ENCODE data around the gene FRMD7. TPM values are rescaled to one million over a fixed set of nuclear protein-coding genes. Genes with fewer than 3 reads are reported as not detected.
"Not testable (repeated sequence)": the region's sequence is repeated elsewhere in the genome, so short reads cannot be mapped to it uniquely, and the experiment has no call there.

The FRMD7 gene
- total RNA-seq, 4 donors from 2014 or later: not detected

- intact Hi-C loops (cut with DNase I; ENCODE audit: low total_unique reads) (no loop called here), in situ Hi-C loops (cut with MboI; ENCODE audit: low sequenced_read_pairs in 4 of 4) (no loop called here)
- H3K9me3 ChIP-seq: no peaks in the 10 kb centered on the region
- H3K4me3 ChIP-seq: no peak overlapping the region
- no peak for ATAC-seq
- H3K36me3 ChIP-seq: no peaks in the 10 kb centered on the region
- no peak for DNase-seq
- peaks cover 0 to 4% (median 0%) of the 10 kb centered on the region in 3 donors for H3K27me3 ChIP-seq
- H3K4me1 ChIP-seq: no peaks in the 10 kb centered on the region
- H3K27ac ChIP-seq: no peak overlapping the region
- no peak for TF ChIP-seq POLR2A (IDR thresholded peaks at IDR 0.05)
- TF ChIP-seq CTCF (IDR thresholded peaks at IDR 0.05 in 4 of 5, conservative IDR thresholded peaks at IDR 0.05 in 1 of 5): no peak
These were observed 68.8 kb downstream of the FRMD7 start for GRCh38 chrX:132058975-132059374.

- TF ChIP-seq CTCF (IDR thresholded peaks at IDR 0.05 in 4 of 5, conservative IDR thresholded peaks at IDR 0.05 in 1 of 5) (no peak), POLR2A (IDR thresholded peaks at IDR 0.05) (no peak)
- ATAC-seq (no peak), DNase-seq (no peak)
- H3K36me3 ChIP-seq: no peaks in the 10 kb centered on the region
- no peaks in the 10 kb centered on the region for H3K9me3 ChIP-seq
- H3K4me1 ChIP-seq: no peaks in the 10 kb centered on the region
- intact Hi-C loops (cut with DNase I; ENCODE audit: low total_unique reads): no loop called here
- in situ Hi-C loops (cut with MboI; ENCODE audit: low sequenced_read_pairs in 4 of 4): no loop called here
- peaks cover 0 to 4% (median 0%) of the 10 kb centered on the region in 3 donors for H3K27me3 ChIP-seq
- no peak overlapping the region for H3K27ac ChIP-seq
- no peak overlapping the region for H3K4me3 ChIP-seq
These were observed 69.8 kb downstream of the FRMD7 start for GRCh38 chrX:132058050-132058449.

GRCh38 chrX:132051778-132052177 is 76.0 kb downstream of the FRMD7 start:
- in situ Hi-C loops (cut with MboI; ENCODE audit: low sequenced_read_pairs in 4 of 4); H3K9me3 ChIP-seq; H3K4me3 ChIP-seq; H3K27me3 ChIP-seq; H3K36me3 ChIP-seq; H3K4me1 ChIP-seq; ATAC-seq; H3K27ac ChIP-seq; intact Hi-C loops (cut with DNase I; ENCODE audit: low total_unique reads); DNase-seq: not testable (repeated sequence)

- H3K9me3 ChIP-seq: no peaks in the 10 kb centered on the region
- H3K27me3 ChIP-seq: no peaks in the 10 kb centered on the region
- no peak overlapping the region for H3K4me3 ChIP-seq
- in situ Hi-C loops (cut with MboI; ENCODE audit: low sequenced_read_pairs in 4 of 4) (no loop called here), intact Hi-C loops (cut with DNase I; ENCODE audit: low total_unique reads) (no loop called here)
- no peaks in the 10 kb centered on the region for H3K36me3 ChIP-seq
- ATAC-seq (no peak), DNase-seq (no peak)
- H3K27ac ChIP-seq: no peak overlapping the region
- TF ChIP-seq CTCF (IDR thresholded peaks at IDR 0.05 in 4 of 5, conservative IDR thresholded peaks at IDR 0.05 in 1 of 5) (no peak), POLR2A (IDR thresholded peaks at IDR 0.05) (no peak)
- no peaks in the 10 kb centered on the region for H3K4me1 ChIP-seq
These were observed 81.3 kb downstream of the FRMD7 start for GRCh38 chrX:132046533-132046932.

- no peak for TF ChIP-seq CTCF (IDR thresholded peaks at IDR 0.05 in 4 of 5, conservative IDR thresholded peaks at IDR 0.05 in 1 of 5)
- TF ChIP-seq POLR2A (IDR thresholded peaks at IDR 0.05): no peak
- no peaks in the 10 kb centered on the region for H3K36me3 ChIP-seq
- H3K27ac ChIP-seq: no peak overlapping the region
- H3K4me1 ChIP-seq: no peaks in the 10 kb centered on the region
- no peak for DNase-seq
- intact Hi-C loops (cut with DNase I; ENCODE audit: low total_unique reads): no loop called here
- H3K9me3 ChIP-seq: no peaks in the 10 kb centered on the region
- no peak overlapping the region for H3K4me3 ChIP-seq
- in situ Hi-C loops (cut with MboI; ENCODE audit: low sequenced_read_pairs in 4 of 4): no loop called here
- H3K27me3 ChIP-seq: no peaks in the 10 kb centered on the region
- no peak for ATAC-seq
These were observed 82.4 kb downstream of the FRMD7 start for GRCh38 chrX:132045456-132045855.
